Measurements from ENCODE around the gene DENND1C.

Gene DENND1C

GRCh38 chr19:6481541-6482342, at the start of gene DENND1C:
Gene DENND1C (minus strand): TSS chr19:6481787. CDS start chr19:6481695, 92 bp downstream.
- peak; percentile 70 for DNase-seq (ENCODE audit: low spot score)

- DNase-seq (ENCODE audit: low spot score) = peak; percentile 95
These were observed 49.0 kb upstream of the DENND1C start, which contains the start of gene TNFSF9 for GRCh38 chr19:6530386-6531162. Gene TNFSF9 (plus strand): TSS chr19:6531026. CDS start chr19:6531037, 11 bp downstream.

GRCh38 chr19:6529937-6530385, 48.4 kb upstream of the DENND1C start:
- DNase-seq (ENCODE audit: low spot score) = no peak

GRCh38 chr19:6529351-6529750, 47.8 kb upstream of the DENND1C start:
- DNase-seq (ENCODE audit: low spot score) = no peak

- DNase-seq (ENCODE audit: low spot score) = peak; percentile 78
These were observed 47.0 kb upstream of the DENND1C start for GRCh38 chr19:6528544-6529121.

GRCh38 chr19:6527893-6528543, 46.4 kb upstream of the DENND1C start:
- DNase-seq (ENCODE audit: low spot score) = no peak

- no peak for DNase-seq (ENCODE audit: low spot score)
These were observed 42.7 kb upstream of the DENND1C start for GRCh38 chr19:6524311-6524710.

- no peak for DNase-seq (ENCODE audit: low spot score)
These were observed 41.1 kb upstream of the DENND1C start for GRCh38 chr19:6522712-6523111.

- DNase-seq (ENCODE audit: low spot score) = no peak
These were observed 40.4 kb upstream of the DENND1C start for GRCh38 chr19:6521718-6522646.

GRCh38 chr19:6519289-6519688, 37.7 kb upstream of the DENND1C start:
- no peak for DNase-seq (ENCODE audit: low spot score)

- no peak for DNase-seq (ENCODE audit: low spot score)
These were observed 36.7 kb upstream of the DENND1C start for GRCh38 chr19:6518145-6518911.

- peak; percentile 92 for DNase-seq (ENCODE audit: low spot score)
These were observed 35.2 kb upstream of the DENND1C start for GRCh38 chr19:6516659-6517291.

- DNase-seq (ENCODE audit: low spot score) = peak; percentile 97
These were observed 34.6 kb upstream of the DENND1C start for GRCh38 chr19:6516018-6516658.

GRCh38 chr19:6514926-6515544, 33.4 kb upstream of the DENND1C start:
- no peak for DNase-seq (ENCODE audit: low spot score)

- no peak for DNase-seq (ENCODE audit: low spot score)
These were observed 32.5 kb upstream of the DENND1C start for GRCh38 chr19:6514089-6514488.

- no peak for DNase-seq (ENCODE audit: low spot score)
These were observed 29.0 kb upstream of the DENND1C start for GRCh38 chr19:6510618-6511017.

- DNase-seq (ENCODE audit: low spot score) = peak; percentile 97
These were observed 27.8 kb upstream of the DENND1C start for GRCh38 chr19:6509118-6509971.

Data from Ammon's horn (tissue), 1 donor.